DMS114 treated with DMSO at 0.1 percent for 48 hours (cell line): Measurements from ENCODE around the gene SUMF1.

ENCODE experiments used
- DNase-seq: peaks from one replicate; lab custom pipeline; 2025; ENCODE audit not compliant: unreplicated experiment; lab: John Stamatoyannopoulos, UW

The SUMF1 gene

DNA sequence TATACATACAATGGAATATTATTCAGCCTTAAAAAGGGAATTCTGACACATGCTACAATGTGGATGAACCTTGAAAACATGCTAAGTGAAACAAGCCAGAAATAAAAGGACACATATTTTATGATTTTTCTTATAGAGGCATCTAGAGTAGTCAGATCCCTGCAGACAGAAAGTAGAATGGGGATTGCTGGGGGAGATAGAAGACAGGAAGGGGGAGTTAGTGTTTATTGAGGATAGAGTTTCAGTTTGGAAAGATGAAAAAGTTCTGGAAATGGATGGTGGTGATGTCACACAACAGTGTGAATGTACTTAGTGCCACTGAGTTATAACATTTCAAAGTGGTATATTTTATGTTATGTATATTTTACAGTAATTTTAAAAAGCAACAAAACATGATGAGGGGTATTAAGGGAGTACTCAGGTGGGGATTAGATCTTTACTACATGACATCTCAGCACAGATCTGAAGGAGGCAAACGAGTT is 30.8 kb upstream of the SUMF1 start:
- DNase-seq, result no peak

DNA sequence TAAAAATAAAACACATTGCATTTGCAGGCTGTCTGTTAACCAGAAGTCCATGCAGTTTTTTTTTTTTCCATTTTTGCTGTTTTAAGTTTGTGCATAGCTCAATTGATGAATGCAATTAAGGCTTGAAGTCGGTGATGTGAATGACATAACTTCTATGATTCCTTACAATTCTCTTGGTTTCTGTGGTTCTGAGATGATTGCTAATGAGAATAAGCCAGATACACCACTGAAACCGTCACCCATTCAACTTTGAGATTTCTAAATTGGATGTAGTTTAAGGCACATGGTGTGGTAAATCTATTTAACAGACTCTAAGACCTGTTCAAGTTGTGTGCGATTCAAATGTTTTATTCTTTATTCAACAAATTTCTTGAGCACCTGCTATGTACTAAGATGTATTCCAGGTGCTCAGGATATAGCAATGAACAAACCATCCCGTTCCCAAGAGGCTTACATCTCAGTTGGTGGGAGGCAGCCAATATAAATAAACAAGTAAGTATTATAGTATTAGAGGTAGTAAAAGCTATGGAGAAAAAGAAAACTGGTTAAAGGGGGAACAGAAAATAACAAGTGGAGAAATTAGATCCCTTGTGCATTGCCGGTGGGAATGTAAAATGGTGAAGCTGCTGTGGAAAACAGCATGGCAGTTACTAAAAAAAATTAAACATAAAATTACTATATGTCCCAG is 30.1 kb upstream of the SUMF1 start:
- DNase-seq, result no peak

DNA sequence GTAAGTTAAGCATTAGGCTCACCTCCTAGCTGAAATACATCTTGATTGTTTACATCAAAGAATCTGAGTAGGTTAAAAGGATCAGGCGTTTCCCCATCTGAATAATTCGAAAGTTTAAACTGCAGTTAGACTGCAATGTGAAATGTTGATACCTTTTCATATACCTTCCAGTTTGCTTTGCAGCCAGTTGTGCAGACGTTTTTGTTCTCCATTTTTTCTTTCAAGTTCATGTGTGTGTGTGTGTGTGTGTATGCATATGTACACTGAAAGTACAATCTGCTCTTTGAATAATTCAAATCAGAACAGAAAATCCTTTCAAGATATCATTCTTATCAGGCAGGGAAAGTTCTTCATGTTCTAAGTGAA is 29.0 kb upstream of the SUMF1 start:
- DNase-seq, result no peak

DNA sequence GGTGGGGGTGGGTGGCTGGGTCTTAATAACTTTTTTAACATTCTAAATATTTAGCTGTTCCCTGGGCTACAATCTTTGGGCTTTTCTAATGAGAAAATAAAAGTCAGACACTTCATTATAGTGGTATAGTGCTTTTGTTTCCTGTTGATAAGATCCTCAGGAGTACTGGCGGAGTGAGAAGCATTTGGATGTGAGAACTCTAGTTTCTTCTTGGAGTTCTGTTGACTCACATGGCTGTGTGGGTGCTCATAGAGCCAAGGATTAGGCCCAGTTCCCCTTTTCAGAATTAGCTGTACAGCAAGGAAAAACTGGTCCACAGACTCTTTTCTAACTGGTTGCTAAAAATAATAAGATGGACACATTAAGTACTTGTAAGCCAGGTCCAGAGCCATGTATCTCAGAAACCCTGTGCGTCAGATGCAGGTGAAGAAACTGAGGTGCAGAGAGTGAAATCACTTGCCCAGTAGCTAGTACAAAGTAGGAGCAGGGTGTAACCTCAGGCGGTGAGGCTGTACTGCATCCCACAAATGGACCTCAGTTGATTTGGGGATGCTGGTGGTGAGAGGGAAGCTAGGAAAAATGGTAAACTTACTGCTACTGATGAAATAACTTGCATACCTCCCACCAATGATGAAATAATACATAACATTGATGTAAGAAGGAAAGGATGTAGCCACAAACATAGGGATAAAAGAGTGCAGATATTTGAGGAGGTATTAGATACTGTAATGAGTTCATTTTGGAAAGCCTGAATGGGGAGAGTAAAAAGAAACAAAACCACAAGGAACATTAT is 28.4 kb upstream of the SUMF1 start:
- no peak for DNase-seq

DNA sequence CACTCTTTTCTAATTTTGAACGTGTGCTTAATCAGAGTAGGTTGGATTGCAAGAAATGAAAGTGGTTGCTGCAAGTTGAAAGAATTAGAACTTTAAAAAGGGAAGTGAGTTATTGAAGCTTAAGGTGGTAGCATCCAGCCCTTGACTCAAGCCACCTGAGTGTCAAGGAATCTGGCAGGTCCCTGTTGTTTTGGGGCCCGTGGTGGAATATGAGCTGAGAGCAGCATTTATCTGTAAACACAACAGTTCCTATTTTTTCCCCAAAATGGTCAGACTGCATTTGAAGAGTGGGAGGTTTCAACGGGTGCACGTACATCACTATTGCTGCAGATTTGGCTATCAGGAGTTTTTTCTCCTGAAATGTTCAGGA is 27.8 kb upstream of the SUMF1 start:
- DNase-seq, result no peak

DNA sequence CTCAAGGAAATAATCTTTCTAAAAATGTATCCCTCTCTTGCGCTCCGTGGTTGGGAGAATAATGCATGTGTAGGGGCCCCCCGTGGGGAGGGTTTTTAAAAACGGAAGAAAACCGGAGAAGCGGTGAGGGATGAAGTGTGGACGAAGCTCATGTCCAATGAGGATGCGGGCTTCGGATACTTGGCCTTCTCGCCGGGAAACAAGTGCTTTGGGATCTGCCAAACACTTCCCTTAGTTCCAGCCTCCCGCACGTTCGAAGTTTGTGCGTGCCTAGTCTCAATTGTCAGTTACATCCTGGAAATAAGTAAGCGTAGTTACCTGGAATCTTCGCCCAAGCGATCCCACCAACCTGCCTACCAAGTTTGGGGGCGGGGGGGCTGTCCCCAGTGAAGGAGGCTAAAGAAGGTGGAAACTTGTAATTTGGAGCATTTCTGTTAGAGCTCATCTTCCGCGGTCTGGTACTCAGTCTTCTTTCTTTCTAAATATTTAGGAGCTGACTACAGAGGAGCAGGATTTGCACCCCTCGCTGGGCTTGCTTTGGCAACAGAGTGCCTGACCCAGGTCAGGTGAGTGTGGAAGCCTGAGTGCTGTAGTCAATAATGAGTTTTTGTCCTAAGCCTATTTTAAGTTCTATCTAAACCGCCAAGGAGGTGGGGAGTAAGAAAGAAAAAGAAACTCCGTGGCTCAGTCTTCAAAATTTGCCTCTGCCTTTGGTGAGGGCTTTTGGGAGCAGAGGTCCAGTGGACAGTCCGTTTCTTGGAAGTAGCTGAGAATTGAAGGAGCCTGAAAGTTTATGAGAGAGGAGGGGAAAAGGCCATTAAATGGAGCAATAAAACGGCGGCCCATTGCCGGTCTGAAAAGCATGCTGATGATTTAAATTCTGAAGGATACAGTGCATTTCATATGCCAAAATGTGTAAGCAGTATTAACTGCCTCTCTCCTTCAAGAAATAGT is 27.1 kb upstream of the SUMF1 start:
- DNase-seq, result no peak

DNA sequence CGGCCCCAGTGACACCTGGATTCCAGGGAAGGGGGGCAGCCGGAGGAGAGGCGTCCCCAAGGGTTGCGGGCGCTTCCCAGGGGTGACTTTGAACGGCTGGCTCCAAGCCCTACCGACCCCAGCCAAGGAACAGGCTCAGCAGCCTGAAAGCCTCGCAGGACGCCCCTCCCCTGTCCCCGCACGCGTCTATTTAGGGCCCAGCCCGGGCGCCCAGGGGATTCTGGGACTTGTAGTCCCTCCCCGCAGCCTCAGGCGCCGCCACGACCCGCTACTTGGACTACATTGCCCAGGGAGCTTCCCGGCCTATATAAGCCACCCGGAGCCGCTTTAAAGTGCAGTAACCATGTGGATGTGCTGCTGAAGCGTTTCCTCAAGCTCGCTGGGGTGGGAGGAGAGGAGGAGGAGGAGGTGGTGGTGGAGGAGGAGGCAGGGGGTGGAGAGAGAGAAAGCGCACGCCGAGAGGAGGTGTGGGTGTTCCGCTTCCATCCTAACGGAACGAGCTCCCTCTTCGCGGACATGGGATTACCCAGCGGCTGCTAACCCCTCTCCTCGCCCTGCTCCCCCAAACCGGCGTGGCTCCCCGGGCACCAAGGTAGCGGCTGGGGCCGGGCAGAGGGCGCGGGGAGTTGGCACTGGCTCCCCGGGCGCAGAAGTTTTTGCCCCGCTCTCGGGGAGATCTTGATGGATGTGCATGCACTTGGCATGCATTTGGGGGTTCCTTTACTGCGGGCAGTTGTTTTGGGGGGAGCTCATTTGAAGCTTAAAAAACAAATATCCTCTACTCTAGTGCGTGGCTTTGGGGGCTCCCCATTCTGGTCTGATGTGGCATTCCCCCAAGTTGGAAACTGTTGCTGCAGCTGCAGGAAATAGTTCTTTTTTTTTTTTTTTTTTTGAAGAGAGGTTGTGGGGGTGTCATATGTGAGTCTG is 26.2 kb upstream of the SUMF1 start, which contains the start of gene ITPR1:
Gene ITPR1 (plus strand): TSS at position 335 of the 927 bp plus-strand sequence. CDS start 23,144 bp downstream, outside the sequence.
- peak; percentile 96 for DNase-seq

DNA sequence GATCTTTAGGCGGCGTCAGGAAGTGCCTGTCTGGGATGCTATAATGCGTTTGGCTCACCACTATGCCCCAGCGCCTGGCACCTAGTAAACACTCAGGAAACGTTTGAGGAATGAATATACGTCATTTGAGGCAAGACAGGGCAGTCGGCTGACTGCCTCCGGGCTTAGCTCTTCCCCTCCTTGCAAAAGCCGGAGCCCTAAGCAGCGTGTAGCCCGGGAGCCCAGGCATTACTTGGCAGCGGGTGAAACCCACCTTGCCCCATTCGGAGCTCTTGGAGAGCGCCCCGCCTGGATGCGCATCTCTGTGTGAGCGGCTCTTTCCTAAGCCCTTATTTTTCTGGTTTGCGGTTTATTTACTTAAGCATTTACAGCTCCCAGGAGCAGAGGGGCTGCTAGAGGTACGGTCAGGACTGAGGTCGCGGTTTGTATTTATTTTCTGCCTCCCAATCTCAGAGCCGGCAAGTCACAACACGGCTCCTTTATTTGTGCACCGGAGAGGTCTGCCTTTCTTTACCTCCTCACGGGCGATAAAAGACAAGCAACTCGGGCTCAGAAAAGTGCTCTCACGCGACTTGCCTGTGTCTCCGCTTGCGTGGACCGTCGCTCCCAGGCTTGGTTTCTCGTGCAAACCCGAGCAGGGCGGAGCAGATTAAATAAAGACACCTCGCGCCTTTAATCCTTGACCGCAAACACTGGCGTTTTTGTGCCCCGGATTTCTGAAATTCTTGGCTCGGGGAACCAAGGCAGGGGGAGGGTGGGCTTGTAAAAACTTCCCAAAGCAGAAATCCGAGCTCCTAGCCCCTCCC is 25.3 kb upstream of the SUMF1 start:
- DNase-seq, result no peak

DNA sequence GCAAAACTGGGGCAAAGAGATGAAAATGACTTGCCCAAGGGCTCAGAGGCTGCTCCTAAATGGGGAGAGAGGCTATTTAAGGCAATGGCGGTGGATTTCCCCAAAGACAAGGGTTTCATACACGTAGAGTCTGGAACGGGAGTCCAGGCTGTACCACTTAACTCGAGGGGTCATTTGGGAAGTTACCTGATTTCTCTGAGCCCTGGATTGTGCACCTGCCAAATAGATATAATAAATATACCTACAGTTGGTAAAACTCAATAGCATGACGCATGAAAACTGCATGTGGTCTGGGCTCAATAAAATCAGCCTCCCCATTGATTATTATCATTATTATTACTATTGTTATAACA is 24.8 kb upstream of the SUMF1 start:
- DNase-seq, result no peak

DNA sequence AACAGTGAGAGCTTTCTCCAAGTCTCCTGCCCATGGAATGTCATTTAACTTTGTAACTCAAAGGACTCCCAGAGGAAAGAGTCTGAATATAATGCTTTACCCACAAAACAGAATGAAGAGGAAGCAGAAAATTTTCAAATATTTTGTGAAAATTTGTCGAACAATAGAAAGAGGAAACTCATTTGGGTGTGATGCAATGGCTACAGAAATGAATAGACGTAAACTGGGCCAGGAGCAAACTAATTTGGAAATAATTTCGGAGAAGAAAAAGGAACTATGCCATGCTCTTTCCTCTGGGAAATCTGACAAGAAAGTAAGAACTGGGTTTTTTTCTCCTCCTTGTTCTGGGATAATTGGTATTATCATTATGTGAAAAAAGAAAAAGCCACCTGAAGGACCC is 11.2 kb upstream of the SUMF1 start:
- DNase-seq, result no peak

DNA sequence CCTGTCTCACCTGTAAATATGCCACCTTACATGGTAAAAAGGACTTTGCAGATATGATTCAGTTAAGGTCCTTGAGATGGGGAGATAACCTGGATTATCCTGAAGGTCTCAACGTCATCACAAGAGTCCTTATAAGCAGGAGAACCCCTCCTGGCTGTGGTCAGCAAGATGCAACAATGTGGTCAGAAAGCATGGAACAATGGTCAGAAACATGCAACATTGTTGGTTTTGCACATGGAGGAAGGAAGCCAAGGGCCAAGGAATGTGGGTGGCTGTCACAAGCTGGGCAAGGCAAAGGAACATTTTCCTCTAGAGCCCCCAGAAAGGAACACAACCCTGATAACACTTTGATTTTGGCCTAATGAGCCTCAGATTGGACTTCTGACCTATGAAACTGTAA is 9.4 kb upstream of the SUMF1 start:
- no peak for DNase-seq

DNA sequence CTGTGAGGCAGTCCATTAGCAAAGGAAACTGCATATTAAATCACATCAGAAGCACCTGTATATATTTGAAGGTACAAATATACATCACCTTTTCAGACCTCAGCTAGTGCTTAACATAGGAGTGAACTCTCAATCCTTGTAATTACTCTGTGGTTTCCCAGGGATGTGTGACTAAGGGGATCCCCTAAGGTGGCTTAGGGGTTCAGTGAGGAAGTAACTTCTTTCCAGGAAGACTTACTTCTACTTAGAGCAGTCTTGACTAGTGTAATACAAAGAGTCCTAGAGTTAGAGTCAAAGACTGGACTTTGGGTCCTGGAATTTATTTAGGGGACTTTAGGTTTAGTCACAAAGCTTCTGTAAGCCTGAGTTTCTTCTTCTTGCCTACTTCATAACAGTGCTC is 8.7 kb upstream of the SUMF1 start:
- DNase-seq, result no peak

DNA sequence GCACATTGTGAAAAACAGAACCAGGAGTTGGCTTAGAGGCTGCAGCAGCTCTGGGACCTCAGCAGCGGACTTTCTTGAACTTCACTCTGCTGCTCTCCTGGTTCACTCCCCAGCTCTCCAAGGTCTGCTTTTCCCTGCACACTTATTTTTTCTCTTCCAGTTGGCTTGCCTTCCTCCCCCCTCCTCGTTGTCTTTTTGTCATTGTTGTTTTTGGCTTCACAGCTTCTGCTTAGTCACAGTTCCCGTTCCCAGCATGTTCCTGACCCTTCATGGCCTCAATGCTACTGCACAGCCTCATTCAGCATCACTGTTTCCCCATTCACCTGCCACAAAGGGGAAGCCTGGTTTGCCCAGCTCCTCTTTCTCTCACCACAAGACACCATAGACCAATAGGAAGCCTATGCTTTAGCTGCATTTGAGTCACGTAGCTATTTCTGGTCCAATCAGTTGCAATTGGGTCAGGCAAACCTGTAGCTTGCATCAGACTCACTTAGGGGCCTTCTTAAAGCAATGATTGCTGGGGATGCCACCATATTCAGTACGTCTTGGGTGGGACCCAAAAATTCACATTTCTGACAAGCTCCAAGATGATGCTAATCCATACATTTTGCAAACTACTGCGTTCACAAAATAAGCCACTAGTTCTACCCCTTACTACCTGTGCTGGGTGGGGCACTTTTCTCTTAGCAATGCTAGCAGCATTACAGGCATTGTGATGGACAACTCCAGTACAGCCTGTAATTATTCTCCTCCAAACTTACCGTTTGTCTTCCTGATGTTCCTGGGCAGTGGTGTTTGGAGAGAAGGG is 7.8 kb upstream of the SUMF1 start:
- no peak for DNase-seq

DNA sequence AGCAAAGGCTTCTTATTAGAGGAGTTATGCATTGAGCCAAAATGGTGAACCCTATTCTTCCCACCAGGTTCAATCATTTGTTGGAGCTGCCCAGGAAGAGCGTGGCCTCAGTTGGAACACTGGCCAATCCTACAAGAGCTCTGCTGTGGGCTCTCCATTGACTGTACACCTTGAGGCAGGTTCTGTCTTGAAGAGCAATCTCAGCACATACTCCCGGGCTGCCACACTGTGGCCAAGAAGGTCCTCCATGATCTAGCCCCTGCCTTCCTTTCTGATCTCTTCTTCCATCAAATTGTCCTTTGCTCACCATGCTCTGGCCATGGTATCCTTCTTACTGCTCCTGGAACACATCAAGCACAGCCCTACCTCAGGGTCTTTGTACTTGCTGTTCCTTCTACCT is 5.7 kb upstream of the SUMF1 start:
- no peak for DNase-seq

DNA sequence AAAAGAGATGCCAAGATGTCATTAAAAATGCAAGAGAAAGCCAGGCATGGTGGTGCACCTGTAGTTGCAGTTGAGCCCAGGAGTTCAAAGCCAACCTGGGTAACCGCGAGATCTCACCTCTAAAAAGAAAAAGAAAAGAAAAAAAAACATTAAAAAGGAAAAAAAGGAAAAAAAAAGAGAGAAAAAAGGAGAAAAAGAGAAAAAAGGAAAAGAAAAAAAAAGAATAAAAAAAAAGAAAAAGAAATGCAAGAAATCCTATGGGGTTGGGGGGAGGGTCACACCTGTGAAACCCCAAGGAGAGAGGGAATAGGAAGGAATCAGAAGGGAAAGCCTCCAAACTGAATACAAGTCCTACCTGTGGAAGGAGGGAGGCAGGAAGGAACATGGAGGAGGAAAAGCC is 5.2 kb upstream of the SUMF1 start:
- no peak for DNase-seq

DNA sequence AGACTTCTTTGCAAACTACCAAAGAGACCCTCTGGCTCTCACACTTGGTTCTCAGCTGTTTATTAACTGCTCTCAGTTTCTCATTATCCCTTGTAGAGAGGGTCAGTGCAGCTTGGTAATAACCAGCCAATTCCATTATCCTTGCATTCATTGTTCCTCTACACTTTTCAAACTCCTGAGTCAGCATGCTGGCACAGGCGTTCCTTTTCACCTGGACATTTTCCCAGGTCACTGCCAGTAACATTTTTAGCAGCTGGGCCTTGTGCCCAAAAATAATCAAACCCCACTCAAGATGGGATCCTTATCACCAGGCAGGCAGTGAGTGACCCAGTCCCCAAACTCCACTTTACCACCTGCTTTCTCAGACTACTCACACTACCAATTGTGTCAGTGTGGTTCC is 4.8 kb upstream of the SUMF1 start:
- DNase-seq, result no peak

DNA sequence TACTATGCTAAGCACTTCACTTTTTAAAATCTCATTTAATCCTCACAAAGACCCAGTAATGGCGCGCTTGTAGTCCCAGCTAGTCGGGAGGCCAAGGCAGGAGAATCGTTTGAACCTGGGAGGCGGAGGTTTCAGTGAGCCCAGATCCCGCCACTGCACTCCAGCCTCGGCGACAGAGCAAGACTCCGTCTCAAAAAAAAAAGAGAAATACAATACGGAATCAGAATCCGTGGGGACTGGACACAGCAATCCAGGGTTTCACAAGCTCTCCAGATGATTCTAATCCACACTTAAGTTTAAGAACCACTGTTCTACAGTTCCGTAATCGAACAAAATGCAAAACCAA is 426 bp upstream of the SUMF1 start:
- DNase-seq, result peak; percentile 25

DNA sequence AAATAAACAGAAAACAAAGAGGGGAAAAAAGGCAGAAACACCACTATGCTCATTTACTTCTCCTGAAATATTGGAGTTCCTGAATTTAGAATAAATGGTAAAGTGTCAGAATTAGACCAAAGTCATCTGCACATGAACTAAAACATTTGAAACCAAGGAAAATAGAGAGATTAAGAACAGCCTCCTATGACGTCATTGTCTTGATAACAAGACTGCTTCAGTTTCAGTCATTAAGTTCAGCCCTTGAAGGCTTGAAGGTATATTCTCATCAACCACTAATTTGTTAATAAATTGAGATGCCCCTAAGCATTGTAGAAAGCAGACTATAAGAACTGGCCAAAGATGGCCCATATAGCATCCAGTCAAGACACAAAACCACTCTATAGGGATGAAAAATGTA is 2.5 kb downstream of the SUMF1 start:
- DNase-seq, result no peak
